LoVo (cell line): Measurements from ENCODE around the gene DNM3.

Experiments
- DNase-seq: peaks from one replicate; pipeline ENCODE4 v3.0.0-alpha.2; 2016; ENCODE audit warnings: low spot score

The DNM3 gene

DNA sequence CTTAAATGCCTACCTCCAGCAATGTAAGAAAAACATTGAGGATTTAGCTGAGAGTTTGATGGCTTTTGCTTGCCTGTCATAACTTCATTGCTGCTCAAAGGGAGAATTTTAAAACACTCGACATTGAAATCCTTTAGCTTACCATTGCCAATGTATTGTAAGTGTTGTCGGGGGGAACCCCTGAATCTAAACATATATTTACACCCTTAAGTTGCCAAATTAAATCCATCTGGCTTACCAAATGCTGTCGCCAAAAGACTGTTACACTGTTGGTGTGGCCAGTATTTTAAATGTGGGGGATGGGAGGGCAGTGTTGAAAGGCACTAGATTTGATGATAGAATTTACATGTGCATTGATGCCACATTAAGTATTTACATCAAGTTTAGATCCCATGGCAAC lies 554.3 kb downstream of the DNM3 start:
- no peak for DNase-seq

DNA sequence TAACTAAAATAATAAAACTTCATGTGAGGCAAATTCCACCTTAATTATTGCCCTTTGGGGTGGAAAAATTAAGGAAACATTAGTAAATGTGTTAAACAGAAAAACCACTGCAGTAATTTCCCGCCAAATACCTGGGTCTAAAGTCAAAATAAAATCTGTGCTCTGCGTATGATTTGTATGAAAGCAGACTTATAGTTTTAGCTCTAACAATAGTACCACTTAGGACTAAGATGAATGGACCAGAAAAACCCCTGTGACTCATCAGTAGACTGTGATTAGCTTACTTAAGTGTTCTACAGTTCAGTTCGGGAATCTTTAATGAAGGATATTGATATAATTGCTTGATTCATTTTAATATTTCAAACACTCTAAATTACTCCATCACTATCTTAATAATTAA lies 555.9 kb downstream of the DNM3 start:
- DNase-seq = no peak

DNA sequence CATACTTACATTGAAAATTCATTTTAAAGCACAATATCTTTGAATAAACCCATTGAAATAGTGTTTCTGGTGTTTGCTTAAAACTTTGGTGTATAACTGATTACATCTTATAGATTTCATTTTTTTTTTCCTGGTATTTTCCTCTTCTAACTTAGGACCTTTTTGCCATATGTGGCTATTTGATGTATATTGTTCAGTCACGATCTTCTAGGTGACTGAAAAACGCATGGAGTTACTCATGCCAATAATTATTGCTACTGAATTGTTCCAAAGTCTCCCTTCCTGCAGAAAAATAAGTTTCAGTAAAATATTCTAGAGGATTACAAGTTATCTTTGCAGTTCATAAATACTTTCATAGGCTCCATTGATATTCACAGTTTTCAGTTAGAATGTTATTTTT lies 556.3 kb downstream of the DNM3 start:
- DNase-seq = no peak

DNA sequence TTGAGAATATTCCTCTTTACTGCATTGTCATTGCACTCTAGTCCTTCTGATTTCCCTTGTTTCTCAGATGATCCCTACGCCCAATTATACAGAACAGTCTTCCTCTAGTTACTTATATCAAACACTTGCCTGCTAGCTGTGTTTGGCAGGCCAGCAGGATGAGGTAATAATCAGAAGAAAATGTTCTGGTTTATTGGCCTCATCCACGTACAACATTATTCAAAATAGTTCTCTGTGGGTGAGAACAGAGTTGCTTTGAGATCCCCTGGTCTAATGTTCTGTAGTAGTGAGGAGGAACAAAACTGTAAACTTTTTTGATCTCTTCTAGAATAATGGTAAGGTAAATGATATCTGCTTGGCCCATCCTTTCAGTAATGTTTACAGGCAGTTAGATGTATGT lies 556.9 kb downstream of the DNM3 start:
- DNase-seq = no peak

DNA sequence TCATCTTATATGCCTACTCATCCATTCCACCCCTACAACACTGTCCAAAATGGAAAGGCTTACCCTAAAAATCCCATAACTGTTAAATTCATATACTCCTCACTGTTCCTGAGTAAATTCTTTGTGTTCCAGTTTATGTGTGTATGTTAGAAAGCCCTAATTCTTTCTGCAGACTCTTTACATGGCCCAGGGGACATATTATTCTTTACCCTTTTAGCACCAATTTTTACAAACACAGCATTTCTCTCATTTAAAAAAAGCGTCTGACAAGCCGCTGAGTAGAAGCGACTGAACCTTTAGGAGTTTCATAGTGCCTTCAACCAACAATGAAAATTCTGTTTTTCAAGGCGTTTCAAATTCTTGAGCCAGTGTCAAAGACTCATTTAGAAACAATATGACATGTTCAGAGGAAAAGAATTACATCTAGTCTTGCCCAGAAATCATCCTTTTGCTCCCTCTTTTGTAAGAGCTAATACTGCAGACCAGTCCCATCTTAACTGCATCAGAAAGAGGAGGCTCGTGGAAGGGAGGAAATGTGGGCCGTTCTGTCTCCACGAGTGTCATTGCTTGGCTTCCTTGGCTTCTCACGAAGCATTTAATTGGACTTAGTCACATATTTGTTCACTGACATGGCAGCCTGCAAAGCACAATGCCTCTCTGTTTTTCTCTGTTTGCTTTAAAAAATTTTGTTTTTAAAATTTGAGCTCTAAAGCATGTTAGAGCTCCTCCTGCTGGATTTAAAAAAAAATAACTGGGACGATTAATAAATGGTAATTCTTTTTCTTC lies 557.9 kb downstream of the DNM3 start:
- peak; percentile 68 for DNase-seq

DNA sequence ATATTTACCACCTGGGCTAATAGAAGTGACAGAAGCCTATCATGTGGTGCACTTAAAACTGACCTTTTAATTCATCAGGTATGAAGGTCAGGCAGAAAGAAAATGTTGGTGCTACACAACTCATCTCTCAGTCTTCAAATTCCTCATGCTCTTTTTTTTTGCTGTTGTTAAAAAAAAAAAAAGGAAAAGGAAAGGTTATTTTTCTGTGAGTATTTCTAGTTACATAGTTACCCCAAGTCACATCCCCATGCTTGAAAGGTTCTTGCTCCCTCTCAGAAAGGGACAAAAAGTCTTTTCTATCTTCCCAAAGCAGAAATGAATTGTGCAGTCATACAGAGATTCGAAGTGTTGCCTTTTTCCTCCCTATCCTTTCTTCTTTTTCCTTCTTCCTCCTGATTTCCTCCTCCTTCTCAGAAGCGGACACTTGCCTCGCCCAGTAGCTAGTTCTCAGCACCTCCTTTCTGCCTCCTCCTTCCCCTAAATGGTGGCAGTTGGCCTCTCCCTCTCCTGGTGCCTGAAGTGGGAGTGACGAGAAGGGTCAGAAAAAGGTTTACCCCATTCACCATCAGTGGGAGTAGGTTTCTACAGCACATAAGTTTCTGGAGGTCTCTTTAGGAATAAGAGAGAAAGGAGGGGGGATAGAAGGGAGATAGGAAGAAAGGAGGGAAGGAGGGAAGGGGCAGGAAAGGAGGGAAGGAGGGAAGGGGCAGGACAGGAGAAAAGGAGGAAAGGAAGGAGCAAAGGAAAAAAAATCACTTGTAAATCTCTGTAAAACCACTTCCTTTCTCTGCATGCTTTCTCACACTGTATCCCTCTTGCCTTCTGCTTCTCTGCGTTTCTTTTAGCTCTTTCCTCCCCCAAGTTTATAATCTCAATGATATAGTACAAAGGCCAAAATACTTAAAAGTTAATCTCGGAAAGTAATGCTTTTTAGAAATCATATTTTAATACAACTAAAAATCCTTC lies 558.7 kb downstream of the DNM3 start:
- no peak for DNase-seq

DNA sequence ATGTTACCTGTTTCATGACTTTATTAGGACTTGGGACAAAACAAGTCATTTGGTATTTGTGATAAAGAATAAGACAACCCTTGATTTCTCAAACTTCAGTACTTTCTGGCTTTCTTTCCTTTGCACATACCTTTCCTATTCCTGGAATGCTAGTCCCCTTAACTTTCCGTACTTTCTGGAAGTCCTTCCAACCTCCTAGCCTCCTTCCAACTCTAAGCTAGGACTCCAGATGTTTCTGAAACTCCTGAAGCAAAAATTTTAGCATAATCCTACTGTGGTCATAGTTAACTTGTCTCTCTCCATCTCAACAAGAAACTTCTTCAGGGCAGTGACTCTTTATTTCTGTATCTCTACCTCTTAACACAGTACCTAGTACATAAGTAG lies 559.4 kb downstream of the DNM3 start:
- no peak for DNase-seq

DNA sequence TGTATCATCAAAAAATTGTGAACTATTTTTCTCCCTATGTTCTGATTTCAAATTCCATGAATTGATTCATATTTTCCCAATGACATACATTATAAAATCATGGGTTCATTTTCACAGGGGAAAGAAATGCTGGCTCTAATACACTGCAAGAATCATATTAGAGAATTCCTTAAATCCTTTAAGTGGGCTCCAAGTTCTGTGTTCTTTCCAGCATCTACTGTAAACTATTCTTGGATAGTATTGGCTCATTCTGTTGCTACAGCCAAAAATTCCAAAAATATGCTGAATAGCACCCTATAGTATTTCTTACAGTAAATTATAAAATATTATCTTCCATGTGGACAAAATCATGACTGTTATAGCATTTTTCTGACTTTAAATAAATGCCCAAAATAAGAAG lies 560.2 kb downstream of the DNM3 start:
- DNase-seq = no peak

DNA sequence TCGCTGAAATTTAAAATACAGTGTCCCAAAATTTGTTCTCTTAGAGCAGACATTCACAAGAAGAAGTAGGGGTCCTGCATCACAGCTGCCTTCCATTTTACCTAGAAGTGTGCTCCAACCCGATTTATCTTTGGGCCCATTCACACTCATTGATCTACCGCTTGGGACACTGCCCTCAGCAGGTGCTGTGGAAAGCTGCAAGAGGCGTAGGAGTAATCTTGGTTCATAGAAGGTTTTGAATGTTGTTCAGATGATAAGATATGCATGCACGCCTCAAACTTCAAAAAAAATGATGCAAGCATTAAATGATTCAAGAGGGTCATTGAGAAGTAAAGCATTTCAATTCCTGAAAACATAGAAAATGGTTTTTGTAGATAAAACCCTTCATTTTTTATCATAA lies 560.6 kb downstream of the DNM3 start:
- DNase-seq = no peak

DNA sequence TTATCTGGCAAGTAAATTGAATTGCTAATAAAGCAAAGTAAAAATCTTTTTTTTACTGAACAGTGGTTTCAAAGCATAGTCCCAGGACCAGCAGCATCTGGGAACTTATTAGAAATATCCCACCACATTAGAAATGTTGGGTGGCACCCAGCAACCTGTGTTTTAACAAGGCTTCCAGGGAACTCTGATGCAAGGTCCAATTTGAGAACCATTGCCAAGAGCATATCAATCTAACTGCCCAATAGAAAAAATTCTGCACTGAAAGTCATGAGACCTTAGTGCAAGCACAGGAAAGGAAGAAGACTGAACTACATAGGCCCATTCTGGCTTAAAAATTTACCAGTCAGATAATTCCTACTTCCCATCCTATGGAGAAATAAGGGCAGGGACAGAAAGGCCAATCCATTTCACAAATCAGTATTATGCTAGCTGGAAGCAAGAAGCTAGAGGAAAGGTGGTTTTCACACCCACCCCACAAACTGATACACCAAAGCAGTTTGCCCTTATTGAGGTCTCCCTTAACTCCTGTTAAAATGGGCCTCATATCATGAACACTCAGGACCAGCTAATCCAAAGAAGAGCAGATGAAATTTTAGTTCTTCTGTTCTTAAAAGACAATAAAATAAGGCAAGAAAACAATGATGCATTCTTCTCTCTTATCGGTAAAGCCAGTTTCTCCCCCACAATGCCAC lies 561.7 kb downstream of the DNM3 start:
- DNase-seq = no peak

DNA sequence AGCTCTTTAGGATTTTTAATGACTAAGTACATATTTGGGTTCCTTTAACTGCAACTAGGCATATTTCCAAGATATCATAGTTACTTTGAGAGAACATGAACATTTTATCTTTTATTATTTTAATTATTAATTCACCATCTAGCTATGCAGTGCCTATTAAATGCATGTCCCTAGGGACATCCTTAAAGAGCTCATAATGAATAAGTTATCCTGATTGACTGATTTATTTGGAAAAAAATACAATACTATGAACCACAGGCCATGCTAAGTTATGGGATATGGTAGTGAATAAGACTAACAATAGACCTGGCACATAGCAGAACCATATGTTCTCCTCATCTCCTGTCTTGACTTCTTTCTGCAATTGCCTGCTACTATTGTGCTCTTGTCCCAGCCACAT lies 562.8 kb downstream of the DNM3 start:
- no peak for DNase-seq

DNA sequence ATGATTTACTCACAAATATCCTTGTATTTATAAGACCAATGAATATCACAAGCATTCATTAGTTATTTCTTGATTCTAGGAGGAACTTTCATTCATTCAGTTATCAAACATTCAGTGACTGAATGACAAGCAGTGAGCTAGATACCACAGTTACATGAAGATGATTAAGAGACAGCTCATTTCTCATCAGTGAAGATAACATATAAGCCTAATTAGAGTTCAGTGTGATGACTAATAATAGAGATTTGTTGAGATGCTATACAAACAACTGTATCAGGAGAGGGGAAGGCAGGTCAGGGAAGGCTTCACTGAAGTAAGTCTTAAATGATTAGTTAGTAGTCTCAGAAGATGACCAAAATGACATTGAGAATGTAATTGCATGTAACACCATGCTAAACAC lies 564.6 kb downstream of the DNM3 start:
- DNase-seq = no peak

DNA sequence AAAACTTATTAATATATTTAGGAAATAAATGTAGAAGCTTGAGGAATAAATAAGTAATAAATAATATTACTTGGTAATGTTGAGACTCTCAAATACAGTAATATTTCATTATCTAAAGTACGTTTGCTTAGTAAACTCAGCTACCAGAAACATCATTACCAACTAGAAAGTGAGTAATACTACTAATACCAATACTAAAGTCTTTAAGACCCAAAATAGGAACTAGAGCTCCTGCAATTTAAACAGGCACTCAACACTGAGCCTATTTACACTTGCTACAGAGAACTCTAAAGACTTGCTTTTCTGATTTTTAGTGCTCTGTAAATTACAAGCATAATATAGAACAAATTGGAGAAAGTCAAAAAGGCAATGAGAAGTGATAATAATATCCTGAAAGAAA lies 565.7 kb downstream of the DNM3 start:
- no peak for DNase-seq

DNA sequence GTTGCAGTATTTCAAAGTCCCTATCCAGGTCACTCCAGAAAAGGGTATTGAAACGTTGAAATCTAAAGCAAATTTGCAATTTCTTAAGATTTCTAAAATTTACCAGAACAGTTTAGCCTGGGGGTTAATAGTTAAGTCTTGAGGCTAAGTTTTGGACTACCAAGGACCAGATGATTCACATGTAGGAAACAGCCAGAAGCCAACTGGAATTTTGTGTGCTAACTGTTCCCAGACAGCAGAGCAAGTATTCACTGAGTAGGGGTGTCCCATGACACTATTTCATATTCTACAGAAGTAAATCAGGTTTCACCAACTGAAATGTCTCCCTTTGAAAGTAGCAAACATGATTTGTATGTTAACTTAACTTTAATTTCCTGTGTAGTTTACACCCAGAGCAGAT lies 567.7 kb downstream of the DNM3 start:
- DNase-seq = no peak

DNA sequence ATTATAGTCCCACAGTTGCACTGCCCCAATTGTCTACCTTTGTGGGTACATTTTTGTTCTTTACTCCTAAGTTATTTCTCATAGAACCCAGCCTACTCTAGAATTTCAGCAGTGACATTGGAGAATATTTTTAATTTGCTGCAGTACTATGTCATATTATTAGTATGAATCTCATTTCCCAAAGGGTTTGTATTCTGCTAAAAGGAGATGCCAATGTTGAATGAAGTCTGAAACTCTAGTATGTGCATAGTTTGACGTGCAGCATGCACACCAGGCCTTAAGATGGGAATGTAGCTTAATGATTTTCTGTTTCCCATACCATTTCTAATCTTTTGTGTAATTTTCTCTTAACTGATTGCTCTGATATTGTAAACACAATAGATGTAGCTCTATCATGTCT lies 568.7 kb downstream of the DNM3 start:
- no peak for DNase-seq

DNA sequence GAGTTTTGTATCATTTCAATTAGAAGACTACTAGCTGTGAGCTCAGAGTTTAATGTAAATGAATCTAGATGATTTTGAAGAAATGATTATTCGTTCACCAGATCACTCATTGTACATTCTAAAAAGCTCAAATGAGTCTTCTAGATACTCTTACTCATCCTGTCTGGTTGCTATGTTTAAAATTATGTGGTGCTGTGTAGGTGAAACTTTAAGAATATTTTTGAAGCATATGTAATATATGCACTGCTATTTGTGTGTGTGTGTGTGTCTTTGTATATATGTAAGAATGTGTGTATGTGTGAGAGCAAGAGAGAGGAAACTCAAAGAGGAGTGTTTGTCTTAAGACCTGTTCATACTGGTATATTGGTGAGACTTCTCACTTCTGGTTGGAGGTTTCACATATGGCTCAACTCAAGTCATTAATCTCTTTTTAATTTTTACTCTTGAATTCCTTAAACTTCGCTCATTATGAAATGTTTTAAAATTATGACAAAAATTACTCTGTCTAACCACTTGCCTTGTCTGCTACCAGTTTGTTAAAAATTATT lies 570.6 kb downstream of the DNM3 start:
- DNase-seq = no peak

DNA sequence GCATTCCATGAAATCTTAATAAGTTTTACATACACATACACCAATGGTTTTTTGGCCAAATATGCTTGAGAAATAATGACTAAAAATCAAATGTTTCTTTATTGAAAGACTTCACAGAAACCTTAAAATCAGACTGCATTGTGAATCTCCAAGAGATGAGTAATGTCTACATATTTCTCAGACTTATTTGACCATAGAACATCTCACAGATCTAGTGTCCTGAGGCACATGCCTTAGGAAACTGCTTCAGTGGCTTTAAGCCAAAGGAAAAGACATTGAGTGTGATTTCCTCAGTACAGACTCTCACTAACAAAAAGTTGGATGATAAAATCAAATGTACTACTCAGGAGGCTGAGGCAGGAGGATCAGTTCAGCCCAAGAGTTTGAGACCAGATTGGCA lies 573.0 kb downstream of the DNM3 start:
- no peak for DNase-seq

DNA sequence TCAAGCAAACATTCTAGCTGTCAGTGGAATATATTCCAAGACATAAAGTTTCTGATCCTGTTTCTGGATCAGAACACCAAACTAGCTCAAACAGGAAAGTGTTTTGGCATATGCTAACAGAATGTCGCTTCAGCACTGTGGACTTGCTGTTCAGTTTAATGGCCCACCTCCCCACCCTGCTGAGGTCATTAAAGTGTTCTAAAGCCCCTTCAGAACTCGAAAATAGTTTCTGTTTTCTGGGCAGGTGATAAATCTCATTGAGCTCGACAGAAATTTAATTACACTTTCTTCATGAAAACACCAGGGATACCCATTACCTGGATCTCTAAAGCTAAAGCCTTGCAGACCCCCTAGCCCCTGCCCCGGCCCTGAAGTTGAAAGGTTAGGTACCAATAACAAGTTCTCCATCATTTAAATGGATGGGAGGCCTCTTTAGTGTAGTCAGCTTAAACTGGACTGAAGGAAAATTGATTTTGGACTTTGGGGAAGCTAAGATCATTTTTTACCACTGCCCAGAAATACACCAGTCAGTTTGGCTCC lies 575.3 kb downstream of the DNM3 start:
- no peak for DNase-seq

DNA sequence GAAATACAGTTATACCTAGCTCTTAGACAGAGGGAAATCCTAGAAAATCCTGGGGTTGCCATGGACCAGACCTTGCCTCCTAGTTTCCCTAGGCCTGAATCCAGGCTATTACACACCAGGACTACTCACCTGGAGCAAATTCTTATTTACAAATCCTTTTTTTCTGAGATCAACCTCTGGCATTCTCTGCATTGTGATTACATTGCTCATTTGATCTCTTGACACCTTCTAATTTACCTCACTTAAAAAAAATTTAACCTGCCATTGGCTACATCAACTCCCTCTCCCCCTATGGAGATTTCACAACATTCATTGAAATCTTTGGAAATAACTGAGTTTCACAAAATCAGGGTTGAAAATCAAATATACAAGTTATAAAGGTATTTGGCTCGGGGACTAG lies 576.3 kb downstream of the DNM3 start:
- no peak for DNase-seq

DNA sequence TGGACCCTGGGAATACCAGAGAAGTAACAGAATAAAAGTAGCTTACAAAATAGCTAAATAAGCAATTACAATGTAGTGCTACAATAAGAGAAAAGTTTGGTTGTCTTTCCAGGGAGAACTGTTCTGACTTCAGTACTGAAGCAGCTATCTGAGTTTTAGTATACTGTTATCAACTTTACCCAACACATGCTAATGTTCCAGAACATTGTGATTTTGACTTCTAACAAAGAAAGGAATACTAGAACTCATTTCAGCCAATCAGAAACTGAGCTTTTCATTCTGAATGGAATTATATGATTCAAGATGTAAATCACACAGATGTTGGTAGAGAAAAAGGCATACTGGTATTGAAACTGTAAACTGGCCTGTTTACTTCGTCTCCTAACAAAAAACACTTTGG lies 579.1 kb downstream of the DNM3 start, which contains the start of gene C1orf105:
TSS of gene C1orf105 (plus strand) at position 301 of the 400 bp plus-strand sequence. CDS start 201 bp downstream, outside the sequence.
- DNase-seq = no peak

DNA sequence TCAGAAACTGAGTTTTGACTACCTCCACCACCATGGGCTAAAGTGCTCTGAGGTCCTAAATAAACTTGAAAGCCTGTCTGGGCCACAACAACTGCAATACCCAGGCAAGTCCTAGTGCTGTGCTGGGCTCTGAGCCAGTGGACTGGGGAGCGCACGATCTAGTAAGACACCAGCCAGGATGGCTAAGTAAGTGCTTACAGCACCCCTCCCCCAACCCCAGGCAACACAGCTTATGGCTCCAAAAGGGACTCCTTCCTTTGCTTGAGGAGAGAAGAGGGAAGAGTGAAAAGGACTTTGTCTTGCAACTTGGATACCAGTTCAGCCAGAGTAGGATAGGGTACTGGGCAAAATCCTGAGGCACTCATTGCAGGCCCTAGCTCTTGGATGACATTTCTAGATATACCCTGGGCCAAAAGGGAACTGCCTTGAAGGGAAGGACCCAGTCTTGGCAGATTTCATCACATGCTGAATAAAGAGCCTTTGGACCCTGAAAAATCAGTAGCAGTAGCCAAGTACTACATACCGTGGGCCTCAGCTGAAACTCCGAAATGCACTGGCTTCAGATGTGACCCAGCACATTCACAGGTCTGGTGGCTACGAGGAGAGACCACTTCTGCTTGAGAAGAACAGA lies 580.8 kb downstream of the DNM3 start:
- DNase-seq = no peak

DNA sequence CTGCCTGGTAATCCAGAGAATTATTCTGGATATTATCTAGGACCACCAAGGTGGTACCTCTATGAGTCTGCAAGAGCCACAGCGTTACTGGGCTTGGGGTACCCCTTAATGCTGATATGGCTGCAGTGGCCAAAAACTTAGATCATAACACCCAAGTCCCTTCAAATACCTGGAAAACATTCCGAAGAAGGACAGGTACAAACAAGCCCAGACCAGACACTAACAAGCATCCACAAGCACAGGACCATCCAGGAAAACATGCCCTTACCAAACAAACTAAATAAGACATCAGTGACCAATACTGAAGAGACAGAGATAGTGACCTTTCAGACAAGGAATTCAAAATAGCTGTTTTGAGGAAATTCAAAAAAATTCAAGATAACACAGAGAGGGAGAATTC lies 582.0 kb downstream of the DNM3 start:
- DNase-seq = no peak
